Transverse colon (tissue), 3 donors: Measurements from ENCODE around the gene KCNH3.

Source experiments
- EP300 ChIP-seq: sonication (generic); formaldehyde crosslinking; IDR thresholded peaks from one replicate; pipeline ENCODE4 v1.6.1; 2017; ENCODE audit warnings: antibody characterized with exemption, low read depth
- POLR2A ChIP-seq: fragments of 450-650 bp; IDR thresholded peaks from one replicate; pipeline ENCODE4 v1.6.1; 2016; ENCODE audit warnings: antibody characterized with exemption, mild to moderate bottlenecking, moderate library complexity
- TF ChIP-seq, protein P1 (sequence below), 5 experiments: fragments of 200-600 bp in 3 of 5; fragments of 450-650 bp in 2 of 5; sonication (generic) in 3 of 5; IDR thresholded peaks; 1 replicate in 2 of 5; 2 replicates in 3 of 5; pipeline ENCODE4 v1.5.1; 2016 to 2017; ENCODE audit warnings: antibody characterized with exemption in 5 of 5, inconsistent platforms in 3 of 5, mild to moderate bottlenecking in 2 of 5, moderate library complexity in 1 of 5

GRCh38 chr12:49515266-49515665 lies 23.6 kb upstream of the KCNH3 start:
- TF ChIP-seq EP300 (no peak), POLR2A (no peak)
- TF ChIP-seq, protein P1, sequence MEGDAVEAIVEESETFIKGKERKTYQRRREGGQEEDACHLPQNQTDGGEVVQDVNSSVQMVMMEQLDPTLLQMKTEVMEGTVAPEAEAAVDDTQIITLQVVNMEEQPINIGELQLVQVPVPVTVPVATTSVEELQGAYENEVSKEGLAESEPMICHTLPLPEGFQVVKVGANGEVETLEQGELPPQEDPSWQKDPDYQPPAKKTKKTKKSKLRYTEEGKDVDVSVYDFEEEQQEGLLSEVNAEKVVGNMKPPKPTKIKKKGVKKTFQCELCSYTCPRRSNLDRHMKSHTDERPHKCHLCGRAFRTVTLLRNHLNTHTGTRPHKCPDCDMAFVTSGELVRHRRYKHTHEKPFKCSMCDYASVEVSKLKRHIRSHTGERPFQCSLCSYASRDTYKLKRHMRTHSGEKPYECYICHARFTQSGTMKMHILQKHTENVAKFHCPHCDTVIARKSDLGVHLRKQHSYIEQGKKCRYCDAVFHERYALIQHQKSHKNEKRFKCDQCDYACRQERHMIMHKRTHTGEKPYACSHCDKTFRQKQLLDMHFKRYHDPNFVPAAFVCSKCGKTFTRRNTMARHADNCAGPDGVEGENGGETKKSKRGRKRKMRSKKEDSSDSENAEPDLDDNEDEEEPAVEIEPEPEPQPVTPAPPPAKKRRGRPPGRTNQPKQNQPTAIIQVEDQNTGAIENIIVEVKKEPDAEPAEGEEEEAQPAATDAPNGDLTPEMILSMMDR (IDR thresholded peaks at IDR 0.05): no peak
